ENCODE measurements around the gene PRUNE1. TPM values are rescaled to one million over a fixed set of nuclear protein-coding genes. Genes with fewer than 3 reads are reported as not detected.

The PRUNE1 gene
- total RNA-seq, 4 donors from 2014 or later, result 66.0 to 79.0 (median 76.3) TPM

GRCh38 chr1:151059109-151060006 lies 51.1 kb downstream of the PRUNE1 start, which contains the start of gene CDC42SE1:
TSS of gene CDC42SE1 (minus strand) at chr1:151059622. CDS start at chr1:151055730, 3,892 bp downstream.
- Histone ChIP-seq H3K4me1 (peaks cover 33 to 35% of the 10 kb centered on the region in 2 donors), H3K27me3 (no peaks in the 10 kb centered on the region), H3K27ac (peak within 1 kb of the TSS; percentile 82 to 98 (median 91)), H3K36me3 (peaks cover 12 to 15% of the 10 kb centered on the region in 2 donors), H3K9me3 (no peaks in the 10 kb centered on the region), H3K4me3 (replicated peaks in 1 of 3) (peak within 1 kb of the TSS; percentile 84 to 97 (median 96))
- TF ChIP-seq CTCF (IDR thresholded peaks at IDR 0.05), result peak; percentile 68 to 93 (median 90)
- TF ChIP-seq POLR2A (IDR thresholded peaks at IDR 0.05), result peak in 1 of 2 donors; percentile 88
- intact Hi-C loops (cut with DNase I), result loop anchor here (5.0 kb wide), 1 partner anchor 52 kb away; the partner anchor contains the start of genes MINDY1 and PRUNE1
- 2% methylated on average over 18 to 21 of the region's 58 CpGs for WGBS, 2 donors
- DNase-seq, result peak; percentile 71 to 78

GRCh38 chr1:151060007-151060656 lies 51.9 kb downstream of the PRUNE1 start, which contains the start of gene MLLT11:
TSS of gene MLLT11 (plus strand) at chr1:151060397. CDS start at chr1:151067225, 6,828 bp downstream.
- peak within 1 kb of the TSS; percentile 84 to 97 (median 96) for H3K4me3 ChIP-seq (replicated peaks in 1 of 3)
- TF ChIP-seq CTCF (IDR thresholded peaks at IDR 0.05) (no peak), POLR2A (IDR thresholded peaks at IDR 0.05) (no peak)
- peak within 1 kb of the TSS; percentile 82 to 98 (median 91) for H3K27ac ChIP-seq
- intact Hi-C loops (cut with DNase I), result no loop called here
- WGBS, 2 donors, result 2 to 7% methylated on average over 15 of the region's 15 CpGs
- DNase-seq, result peak; percentile 29 to 35
- H3K27me3 ChIP-seq, result no peaks in the 10 kb centered on the region
- H3K4me1 ChIP-seq, result peaks cover 32 to 33% of the 10 kb centered on the region in 2 donors
- H3K36me3 ChIP-seq, result peaks cover 5 to 8% of the 10 kb centered on the region in 2 donors
- H3K9me3 ChIP-seq, result no peaks in the 10 kb centered on the region

GRCh38 chr1:151060657-151061421 lies 52.6 kb downstream of the PRUNE1 start:
- TF ChIP-seq CTCF (IDR thresholded peaks at IDR 0.05), result no peak
- TF ChIP-seq POLR2A (IDR thresholded peaks at IDR 0.05), result no peak
- Histone ChIP-seq H3K4me3 (replicated peaks in 1 of 3) (peak overlapping the region in 1 of 3 donors; percentile 96), H3K4me1 (peaks cover 25 to 26% of the 10 kb centered on the region in 2 donors), H3K27ac (no peak overlapping the region), H3K9me3 (no peaks in the 10 kb centered on the region), H3K36me3 (peaks cover 0 to under 1% of the 10 kb centered on the region in 2 donors), H3K27me3 (no peaks in the 10 kb centered on the region)
- 70 to 72% methylated on average over 4 of the region's 4 CpGs for WGBS, 2 donors
- intact Hi-C loops (cut with DNase I), result no loop called here
- no peak for DNase-seq

- no peaks in the 10 kb centered on the region for H3K36me3 ChIP-seq
- peaks cover 16 to 17% of the 10 kb centered on the region in 2 donors for H3K4me1 ChIP-seq
- WGBS, 2 donors, result 78 to 79% methylated on average over 2 of the region's 2 CpGs
- no peak overlapping the region for H3K27ac ChIP-seq
- DNase-seq, result no peak
- TF ChIP-seq CTCF (IDR thresholded peaks at IDR 0.05), result no peak
- no peak for TF ChIP-seq POLR2A (IDR thresholded peaks at IDR 0.05)
- H3K9me3 ChIP-seq, result no peaks in the 10 kb centered on the region
- H3K4me3 ChIP-seq (replicated peaks in 1 of 3), result no peak overlapping the region
- H3K27me3 ChIP-seq, result no peaks in the 10 kb centered on the region
- intact Hi-C loops (cut with DNase I), result no loop called here
Measured at GRCh38 chr1:151061704-151062103, 53.5 kb downstream of the PRUNE1 start.

Data from thyroid gland (tissue), 4 donors.